Body of pancreas (tissue), 4 donors: ENCODE measurements around the gene AKT1S1.

ENCODE experiments used
- POLR2A ChIP-seq, 3 donors: fragments of 450-650 bp; IDR thresholded peaks; one replicate each; pipeline ENCODE4 v1.6.1; 2016; ENCODE audit warnings: antibody characterized with exemption in 3 of 3, mild to moderate bottlenecking in 2 of 3
- TF ChIP-seq, protein P1 (sequence below), 7 experiments: fragments of 450-650 bp in 4 of 7; fragments of 200-600 bp in 3 of 7; sonication (generic) in 3 of 7; IDR thresholded peaks; one replicate each; pipeline ENCODE4 v1.5.1; 2016 to 2019; ENCODE audit warnings: antibody characterized with exemption in 7 of 7

- TF ChIP-seq, protein P1, sequence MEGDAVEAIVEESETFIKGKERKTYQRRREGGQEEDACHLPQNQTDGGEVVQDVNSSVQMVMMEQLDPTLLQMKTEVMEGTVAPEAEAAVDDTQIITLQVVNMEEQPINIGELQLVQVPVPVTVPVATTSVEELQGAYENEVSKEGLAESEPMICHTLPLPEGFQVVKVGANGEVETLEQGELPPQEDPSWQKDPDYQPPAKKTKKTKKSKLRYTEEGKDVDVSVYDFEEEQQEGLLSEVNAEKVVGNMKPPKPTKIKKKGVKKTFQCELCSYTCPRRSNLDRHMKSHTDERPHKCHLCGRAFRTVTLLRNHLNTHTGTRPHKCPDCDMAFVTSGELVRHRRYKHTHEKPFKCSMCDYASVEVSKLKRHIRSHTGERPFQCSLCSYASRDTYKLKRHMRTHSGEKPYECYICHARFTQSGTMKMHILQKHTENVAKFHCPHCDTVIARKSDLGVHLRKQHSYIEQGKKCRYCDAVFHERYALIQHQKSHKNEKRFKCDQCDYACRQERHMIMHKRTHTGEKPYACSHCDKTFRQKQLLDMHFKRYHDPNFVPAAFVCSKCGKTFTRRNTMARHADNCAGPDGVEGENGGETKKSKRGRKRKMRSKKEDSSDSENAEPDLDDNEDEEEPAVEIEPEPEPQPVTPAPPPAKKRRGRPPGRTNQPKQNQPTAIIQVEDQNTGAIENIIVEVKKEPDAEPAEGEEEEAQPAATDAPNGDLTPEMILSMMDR (IDR thresholded peaks at IDR 0.05), result no peak
- TF ChIP-seq POLR2A (IDR thresholded peaks at IDR 0.05), result no peak
Observed at GRCh38 chr19:49848938-49849337, 28.2 kb downstream of the AKT1S1 start.
